Measurements from ENCODE around the gene FAM83D.

- TF ChIP-seq, protein P1, sequence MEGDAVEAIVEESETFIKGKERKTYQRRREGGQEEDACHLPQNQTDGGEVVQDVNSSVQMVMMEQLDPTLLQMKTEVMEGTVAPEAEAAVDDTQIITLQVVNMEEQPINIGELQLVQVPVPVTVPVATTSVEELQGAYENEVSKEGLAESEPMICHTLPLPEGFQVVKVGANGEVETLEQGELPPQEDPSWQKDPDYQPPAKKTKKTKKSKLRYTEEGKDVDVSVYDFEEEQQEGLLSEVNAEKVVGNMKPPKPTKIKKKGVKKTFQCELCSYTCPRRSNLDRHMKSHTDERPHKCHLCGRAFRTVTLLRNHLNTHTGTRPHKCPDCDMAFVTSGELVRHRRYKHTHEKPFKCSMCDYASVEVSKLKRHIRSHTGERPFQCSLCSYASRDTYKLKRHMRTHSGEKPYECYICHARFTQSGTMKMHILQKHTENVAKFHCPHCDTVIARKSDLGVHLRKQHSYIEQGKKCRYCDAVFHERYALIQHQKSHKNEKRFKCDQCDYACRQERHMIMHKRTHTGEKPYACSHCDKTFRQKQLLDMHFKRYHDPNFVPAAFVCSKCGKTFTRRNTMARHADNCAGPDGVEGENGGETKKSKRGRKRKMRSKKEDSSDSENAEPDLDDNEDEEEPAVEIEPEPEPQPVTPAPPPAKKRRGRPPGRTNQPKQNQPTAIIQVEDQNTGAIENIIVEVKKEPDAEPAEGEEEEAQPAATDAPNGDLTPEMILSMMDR (IDR thresholded peaks at IDR 0.05; ENCODE audit: low read depth, low read length, poor library complexity, severe bottlenecking), result no peak
- TF ChIP-seq EZH2phosphoT487 (IDR thresholded peaks at IDR 0.05; ENCODE audit: borderline replicate concordance, low read length), result no peak
These were observed 15.6 kb downstream of the FAM83D start for GRCh38 chr20:38941726-38942389.
